ENCODE data around the gene AK1.

- TF ChIP-seq CTCF (conservative IDR thresholded peaks at IDR 0.05 in 1 of 2, IDR thresholded peaks at IDR 0.05 in 1 of 2; ENCODE audit: extremely low read depth in 1 of 2, insufficient read depth in 1 of 2, low read depth in 1 of 2, low read length in 2 of 2) (no peak), EZH2 (IDR thresholded peaks at IDR 0.05; ENCODE audit: borderline replicate concordance, low read length) (no peak)
These were observed 22.5 kb downstream of the AK1 start for GRCh38 chr9:127854960-127855359.
